Effector memory CD8-positive, alpha-beta T cell (primary cell): ENCODE data around the gene RAMP2.
A peak's percentile ranks its signal among the peaks of the same experiment; 100 is the strongest.

Experiments
- ATAC-seq: fragments of 150-1000 bp; cut with Tn5 transposase; replicated peaks from 2 replicates; pipeline ENCODE4 v1.10.0; 2021; ENCODE audit warnings: mild to moderate bottlenecking, moderate library complexity
- DNase-seq, 3 experiments: peaks; one replicate each; pipeline ENCODE4 v3.0.0; 2021
- H3K27ac Mint-ChIP-seq, 2 donors: one replicate each; pipeline ENCODE4 v1.8.0; 2022; ENCODE audit warnings: mild to moderate bottlenecking in 2 of 2, mixed read lengths in 2 of 2, moderate library complexity in 2 of 2
- H3K27me3 Mint-ChIP-seq, 2 donors: one replicate each; pipeline ENCODE4 v1.8.0; 2022; ENCODE audit warnings: mixed read lengths in 2 of 2
- H3K36me3 Mint-ChIP-seq: one replicate; pipeline ENCODE4 v1.8.0; 2022; ENCODE audit warnings: mild to moderate bottlenecking, moderate library complexity, mixed read lengths; ENCODE audit not compliant: insufficient read depth
- H3K4me1 Mint-ChIP-seq, 2 donors: one replicate each; pipeline ENCODE4 v1.8.0; 2022; ENCODE audit warnings: low read depth in 2 of 2, mixed read lengths in 2 of 2
- H3K4me3 Mint-ChIP-seq, 2 donors: one replicate each; pipeline ENCODE4 v1.8.0; 2022; ENCODE audit warnings: mild to moderate bottlenecking in 2 of 2, mixed read lengths in 2 of 2, moderate library complexity in 2 of 2
- H3K9me3 Mint-ChIP-seq, 2 donors: one replicate each; pipeline ENCODE4 v1.8.0; 2022; ENCODE audit warnings: mixed read lengths in 2 of 2

RAMP2 gene

DNA sequence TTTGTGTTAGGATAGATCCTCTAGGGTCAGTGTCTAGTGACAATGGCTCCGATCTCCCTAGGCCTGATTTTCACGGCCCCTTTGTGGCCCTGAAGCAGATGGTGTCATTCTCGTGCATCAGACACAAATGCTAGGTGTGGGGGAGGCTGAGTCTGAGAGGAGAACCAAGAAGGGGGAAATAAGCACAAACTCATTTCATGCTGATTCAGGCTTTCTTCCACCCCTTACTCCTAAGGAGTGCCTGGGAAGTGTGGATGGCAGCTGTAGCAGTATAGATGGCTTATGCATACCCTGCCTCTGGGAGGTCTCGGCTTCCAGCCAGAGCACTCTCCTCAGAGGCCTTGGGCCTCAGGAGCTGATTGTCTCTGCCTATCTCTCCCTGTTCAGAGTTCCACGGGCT, 17.5 kb downstream of the RAMP2 start:
- peaks cover 35% of the 10 kb centered on the region for H3K36me3 Mint-ChIP-seq
- no peaks in the 10 kb centered on the region for H3K9me3 Mint-ChIP-seq
- H3K4me1 Mint-ChIP-seq: peaks cover 16 to 19% of the 10 kb centered on the region in 2 donors
- ATAC-seq: no peak
- H3K4me3 Mint-ChIP-seq: no peak overlapping the region
- no peak for DNase-seq
- peaks cover 23 to 42% of the 10 kb centered on the region in 2 donors for H3K27me3 Mint-ChIP-seq
- no peak overlapping the region for H3K27ac Mint-ChIP-seq

GRCh38 chr17:42779304-42779935, 18.4 kb downstream of the RAMP2 start:
- DNase-seq: no peak
- Mint-ChIP-seq H3K4me3 (peak overlapping the region; percentile 14 to 33), H3K27me3 (peaks cover 31 to 50% of the 10 kb centered on the region in 2 donors), H3K4me1 (peaks cover 8 to 17% of the 10 kb centered on the region in 2 donors), H3K9me3 (no peaks in the 10 kb centered on the region), H3K27ac (no peak overlapping the region), H3K36me3 (peaks cover 30% of the 10 kb centered on the region)
- no peak for ATAC-seq

GRCh38 chr17:42779936-42780850, 19.2 kb downstream of the RAMP2 start, which contains the start of gene WNK4:
WNK4 (plus strand) TSS chr17:42780610; CDS start chr17:42780699, 89 bp downstream.
- Mint-ChIP-seq H3K4me1 (peaks cover 13 to 23% of the 10 kb centered on the region in 2 donors), H3K9me3 (no peaks in the 10 kb centered on the region), H3K27ac (no peak within 1 kb of the TSS), H3K4me3 (peak within 1 kb of the TSS; percentile 14 to 33), H3K27me3 (peaks cover 39 to 58% of the 10 kb centered on the region in 2 donors), H3K36me3 (peaks cover 25% of the 10 kb centered on the region)
- ATAC-seq: no peak
- no peak for DNase-seq

DNA sequence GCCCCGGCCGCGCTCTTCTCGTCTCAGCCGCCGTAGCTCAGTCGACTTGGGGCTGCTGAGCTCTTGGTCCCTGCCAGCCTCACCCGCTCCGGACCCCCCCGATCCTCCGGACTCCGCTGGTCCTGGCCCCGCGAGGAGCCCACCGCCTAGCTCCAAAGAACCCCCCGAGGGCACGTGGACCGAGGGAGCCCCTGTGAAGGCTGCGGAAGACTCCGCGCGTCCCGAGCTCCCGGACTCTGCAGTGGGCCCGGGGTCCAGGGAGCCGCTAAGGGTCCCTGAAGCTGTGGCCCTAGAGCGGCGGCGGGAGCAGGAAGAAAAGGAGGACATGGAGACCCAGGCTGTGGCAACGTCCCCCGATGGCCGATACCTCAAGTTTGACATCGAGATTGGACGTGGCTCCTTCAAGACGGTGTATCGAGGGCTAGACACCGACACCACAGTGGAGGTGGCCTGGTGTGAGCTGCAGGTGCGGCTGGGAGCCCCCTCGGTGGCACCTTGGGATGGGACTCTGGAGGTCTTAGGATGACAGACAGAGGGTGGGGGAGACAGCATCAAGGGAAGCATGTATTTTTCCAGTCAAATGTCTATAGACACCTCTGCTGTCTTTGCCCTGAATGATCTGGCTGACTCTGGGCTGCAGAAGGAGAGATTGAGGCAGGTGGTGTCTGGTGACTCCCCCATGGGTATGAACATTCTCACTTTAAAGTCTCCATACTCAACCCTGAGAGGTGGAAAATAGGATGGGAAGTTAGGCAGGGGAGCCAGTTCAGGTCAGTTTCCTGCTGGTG, 20.0 kb downstream of the RAMP2 start:
- H3K27me3 Mint-ChIP-seq: peaks cover 47 to 67% of the 10 kb centered on the region in 2 donors
- H3K4me1 Mint-ChIP-seq: peaks cover 17 to 26% of the 10 kb centered on the region in 2 donors
- DNase-seq: no peak
- H3K36me3 Mint-ChIP-seq: peaks cover 25% of the 10 kb centered on the region
- H3K27ac Mint-ChIP-seq: no peak overlapping the region
- no peaks in the 10 kb centered on the region for H3K9me3 Mint-ChIP-seq
- no peak for ATAC-seq
- peak overlapping the region in 1 of 2 donors; percentile 10 for H3K4me3 Mint-ChIP-seq

DNA sequence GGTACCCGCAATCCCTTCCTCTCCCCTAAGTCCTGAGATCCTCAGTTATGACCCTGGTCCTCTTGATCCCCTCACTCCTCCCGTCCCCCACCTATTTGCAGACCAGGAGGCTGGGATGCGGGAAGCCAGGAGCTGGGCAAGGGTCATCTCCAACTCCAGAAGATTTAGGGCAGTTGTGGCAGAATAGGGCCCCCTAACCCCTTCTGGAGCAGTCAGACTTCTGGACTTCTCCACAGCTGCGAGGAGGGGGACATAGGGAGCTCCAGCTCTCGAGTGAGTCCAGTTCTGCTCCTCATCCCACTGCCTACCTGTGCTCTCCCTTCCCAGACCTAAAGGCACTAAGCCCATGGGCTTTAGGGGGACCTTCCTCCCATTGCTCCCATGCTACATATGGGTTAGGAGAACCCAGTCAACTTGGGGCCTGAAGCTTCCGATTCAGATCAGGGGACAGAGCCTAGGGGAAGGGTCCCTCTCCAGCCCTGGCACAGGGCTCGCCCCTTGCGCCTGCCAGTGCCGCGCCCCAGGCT, 20.7 kb downstream of the RAMP2 start:
- Mint-ChIP-seq H3K4me3 (no peak overlapping the region), H3K4me1 (peaks cover 17 to 26% of the 10 kb centered on the region in 2 donors), H3K27me3 (peaks cover 50 to 73% of the 10 kb centered on the region in 2 donors), H3K9me3 (no peaks in the 10 kb centered on the region), H3K27ac (no peak overlapping the region), H3K36me3 (peaks cover 24% of the 10 kb centered on the region)
- DNase-seq (no peak), ATAC-seq (no peak)

- DNase-seq (no peak), ATAC-seq (no peak)
- peaks cover 17% of the 10 kb centered on the region for H3K36me3 Mint-ChIP-seq
- no peak overlapping the region for H3K27ac Mint-ChIP-seq
- peaks cover 56 to 80% of the 10 kb centered on the region in 2 donors for H3K27me3 Mint-ChIP-seq
- H3K4me3 Mint-ChIP-seq: no peak overlapping the region
- H3K4me1 Mint-ChIP-seq: peaks cover 17 to 26% of the 10 kb centered on the region in 2 donors
- no peaks in the 10 kb centered on the region for H3K9me3 Mint-ChIP-seq
Observed at GRCh38 chr17:42782166-42783061, 21.4 kb downstream of the RAMP2 start.

DNA sequence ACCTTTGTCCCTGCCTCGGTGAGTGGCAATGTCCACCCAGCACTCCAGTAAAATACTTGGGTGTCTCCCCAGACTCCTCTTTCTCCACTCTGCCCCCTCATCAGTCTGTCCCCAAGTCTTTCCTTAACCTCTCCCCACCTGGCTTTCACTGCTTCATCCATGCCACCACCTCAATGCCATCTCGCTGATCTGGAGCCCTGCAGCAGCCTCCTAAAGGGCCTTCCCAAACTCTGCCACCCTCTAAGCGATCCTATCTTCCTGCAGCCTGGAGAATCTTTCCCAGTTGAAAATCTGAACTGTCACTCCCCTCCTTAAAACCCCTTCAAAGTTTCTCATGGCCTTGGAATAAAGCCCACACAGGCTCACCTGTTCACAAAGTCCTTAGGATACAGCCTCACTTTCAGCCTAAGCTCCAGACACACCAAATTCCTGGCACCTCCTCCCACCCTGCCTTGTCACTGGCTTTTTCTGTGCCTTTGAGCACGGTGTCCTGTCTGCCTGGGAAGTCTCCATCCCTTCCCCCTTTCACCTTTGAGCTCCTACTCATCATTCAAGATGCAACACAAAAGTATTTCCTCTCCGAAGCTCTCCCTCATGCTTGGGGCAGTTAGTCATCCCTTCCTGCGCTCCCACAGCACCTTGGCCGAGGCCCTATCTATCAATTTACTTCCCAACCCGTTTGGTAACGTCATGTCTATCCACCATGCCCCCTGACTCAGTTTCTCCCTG, 22.2 kb downstream of the RAMP2 start:
- H3K27ac Mint-ChIP-seq: no peak overlapping the region
- H3K9me3 Mint-ChIP-seq: no peaks in the 10 kb centered on the region
- H3K4me3 Mint-ChIP-seq: no peak overlapping the region
- ATAC-seq (no peak), DNase-seq (no peak)
- peaks cover 12% of the 10 kb centered on the region for H3K36me3 Mint-ChIP-seq
- peaks cover 17 to 26% of the 10 kb centered on the region in 2 donors for H3K4me1 Mint-ChIP-seq
- H3K27me3 Mint-ChIP-seq: peaks cover 64 to 88% of the 10 kb centered on the region in 2 donors

DNA sequence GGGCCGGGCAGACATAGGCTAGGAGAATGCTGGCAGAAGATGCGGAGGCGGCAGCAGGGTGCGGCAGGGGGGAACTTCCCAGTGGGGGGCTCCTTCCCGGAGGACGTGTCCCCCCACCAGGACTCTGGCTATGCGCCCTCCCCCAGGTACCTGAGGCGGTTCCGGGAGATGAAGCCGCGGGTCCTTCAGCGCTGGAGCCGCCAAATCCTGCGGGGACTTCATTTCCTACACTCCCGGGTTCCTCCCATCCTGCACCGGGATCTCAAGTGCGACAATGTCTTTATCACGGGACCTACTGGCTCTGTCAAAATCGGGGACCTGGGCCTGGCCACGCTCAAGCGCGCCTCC, 22.7 kb downstream of the RAMP2 start:
- H3K4me1 Mint-ChIP-seq: peaks cover 17 to 26% of the 10 kb centered on the region in 2 donors
- H3K9me3 Mint-ChIP-seq: no peaks in the 10 kb centered on the region
- no peak overlapping the region for H3K4me3 Mint-ChIP-seq
- H3K36me3 Mint-ChIP-seq: peaks cover 11% of the 10 kb centered on the region
- no peak overlapping the region for H3K27ac Mint-ChIP-seq
- no peak for DNase-seq
- ATAC-seq: no peak
- peaks cover 66 to 94% of the 10 kb centered on the region in 2 donors for H3K27me3 Mint-ChIP-seq

GRCh38 chr17:42784409-42784808, 23.4 kb downstream of the RAMP2 start:
- Mint-ChIP-seq H3K27ac (no peak overlapping the region), H3K4me1 (peaks cover 14 to 22% of the 10 kb centered on the region in 2 donors), H3K27me3 (peaks cover 70 to 94% of the 10 kb centered on the region in 2 donors), H3K4me3 (peak overlapping the region; percentile 8 to 37), H3K36me3 (peaks cover 4% of the 10 kb centered on the region), H3K9me3 (no peaks in the 10 kb centered on the region)
- ATAC-seq (no peak), DNase-seq (no peak)

GRCh38 chr17:42784811-42785592, 24.0 kb downstream of the RAMP2 start:
- Mint-ChIP-seq H3K4me3 (peak overlapping the region; percentile 8 to 37), H3K9me3 (no peaks in the 10 kb centered on the region), H3K27ac (no peak overlapping the region), H3K36me3 (no peaks in the 10 kb centered on the region), H3K27me3 (peaks cover 73 to 88% of the 10 kb centered on the region in 2 donors), H3K4me1 (peaks cover 9 to 17% of the 10 kb centered on the region in 2 donors)
- ATAC-seq (peak; percentile 53), DNase-seq (no peak)

- peaks cover 67 to 70% of the 10 kb centered on the region in 2 donors for H3K27me3 Mint-ChIP-seq
- H3K4me1 Mint-ChIP-seq: peaks cover 9 to 17% of the 10 kb centered on the region in 2 donors
- H3K27ac Mint-ChIP-seq: no peak overlapping the region
- DNase-seq: no peak
- H3K36me3 Mint-ChIP-seq: no peaks in the 10 kb centered on the region
- H3K4me3 Mint-ChIP-seq: no peak overlapping the region
- H3K9me3 Mint-ChIP-seq: no peaks in the 10 kb centered on the region
- ATAC-seq: no peak
Observed at GRCh38 chr17:42787266-42787665, 26.2 kb downstream of the RAMP2 start.
